Adrenal gland (tissue), 12 donors: Measurements from ENCODE around the gene PIAS3. TPM values are rescaled to one million over a fixed set of nuclear protein-coding genes. Genes with fewer than 3 reads are reported as not detected.

ENCODE experiments used
- DNase-seq, 7 donors: peaks; one replicate each; pipeline ENCODE4 v3.0.0-alpha.2; 2019 to 2020
- H3K27ac ChIP-seq, 5 donors: fragments of 200-600 bp; sonication (generic) in 4 of 5; 1 replicate in 3 of 5; 2 replicates in 2 of 5; pipeline versions ENCODE4 v1.5.1 to v1.8.0; 2016 to 2020; ENCODE audit warnings: mild to moderate bottlenecking in 1 of 5
- H3K27me3 ChIP-seq: fragments of 200-600 bp; 2 replicates; pipeline ENCODE4 v1.8.0; 2021
- H3K36me3 ChIP-seq, 2 donors: fragments of 200-600 bp; replicated peaks in 1 of 2; 1 replicate in 1 of 2; 2 replicates in 1 of 2; pipeline versions ENCODE4 v1.5.1 to v1.8.0; 2018 to 2022
- H3K4me1 ChIP-seq, 2 donors: fragments of 200-600 bp; replicated peaks in 1 of 2; 1 replicate in 1 of 2; 2 replicates in 1 of 2; pipeline versions ENCODE4 v1.5.1 to v1.8.0; 2018 to 2021
- H3K4me3 ChIP-seq, 4 donors: fragments of 200-600 bp; sonication (generic) in 3 of 4; one replicate each; pipeline ENCODE4 v1.5.1; 2016 to 2018
- H3K9me3 ChIP-seq, 3 donors: fragments of 200-600 bp; sonication (generic) in 1 of 3; replicated peaks in 1 of 3; 1 replicate in 2 of 3; 2 replicates in 1 of 3; pipeline versions ENCODE4 v1.5.1 to v1.8.0; 2016 to 2021
- POLR2A ChIP-seq, 2 donors: fragments of 450-650 bp; IDR thresholded peaks; one replicate each; pipeline ENCODE4 v1.6.1; 2017; ENCODE audit warnings: antibody characterized with exemption in 2 of 2, mild to moderate bottlenecking in 2 of 2, moderate library complexity in 1 of 2
- WGBS, 4 donors: extraction: QIAGEN DNeasy Blood & Tissue Kit in 2 of 4; methylation state at CpG; one replicate each; pipeline versions ENCODE4 v1.1.5 to v1.1.7; 2013 to 2017; 5-methylcytosine and 5-hydroxymethylcytosine counted together
- intact Hi-C, 2 donors: fragments of 100-400 bp; cut with DNase I; formaldehyde crosslinking; loops; one replicate each; pipeline versions ENCODE4 v1.14.1 to v1.15.0; 2022 to 2023
- polyA plus RNA-seq, 3 donors: library from polyadenylated mRNA; stranded (reverse); fragments of 200-250 nt in 2 of 3; fragments of 350-450 nt in 1 of 3; fragmentation: Illumina TruSeq in 1 of 3; extraction: RNeasy Lipid Tissue Mini Kit (QIAGEN cat#74804) in 1 of 3; gene quantifications; one replicate each; pipeline ENCODE4 v1.2.3, GENCODE V29; 2013 to 2014
- total RNA-seq, 9 donors: library from RNA; depleted of rRNA in 4 of 9; stranded (reverse); fragments of >200 nt in 4 of 9; fragments of 120-200 nt in 1 of 9; fragmentation: NEBNext Ultra II Directional in 1 of 9; extraction: Animal tissue kit (Norgen Biotek cat#: 25700) in 1 of 9; gene quantifications; one replicate each; pipeline versions ENCODE4 v1.1.0 to v1.2.4, GENCODE V29; 2013 to 2023
- TF ChIP-seq, protein P1 (sequence below), 6 experiments: fragments of 450-650 bp in 4 of 6; fragments of 200-600 bp in 2 of 6; sonication (generic) in 1 of 6; IDR thresholded peaks; 1 replicate in 5 of 6; 2 replicates in 1 of 6; pipeline versions ENCODE4 v1.5.1 to v1.8.0; 2016 to 2021; ENCODE audit warnings: antibody characterized with exemption in 6 of 6, mild to moderate bottlenecking in 2 of 6, moderate library complexity in 1 of 6
- donor health status: healthy with polysubstance abuse.
- donor health status: Bipolar disorder and iron deficiency.
- donor health status: DM: yes; HTN: yes; CAD: no.
- donor health status: DM: no; HTN: no; CAD: no.
- donor health status: DM: no; HTN: no; CAD: no.
- donor health status: DM: yes; HTN: yes; CAD: no.

The PIAS3 gene
- total and polyA plus RNA-seq, 12 donors, result 7.5 to 40.5 (median 22.0) TPM

- Histone ChIP-seq H3K4me3 (no peak overlapping the region), H3K27me3 (no peaks in the 10 kb centered on the region), H3K9me3 (no peaks in the 10 kb centered on the region), H3K4me1 (peaks cover 4 to 15% of the 10 kb centered on the region in 2 donors), H3K36me3 (peaks cover 0 to 62% of the 10 kb centered on the region in 2 donors), H3K27ac (no peak overlapping the region)
- DNase-seq, result no peak
- TF ChIP-seq POLR2A (IDR thresholded peaks at IDR 0.05), result no peak
- TF ChIP-seq, protein P1, sequence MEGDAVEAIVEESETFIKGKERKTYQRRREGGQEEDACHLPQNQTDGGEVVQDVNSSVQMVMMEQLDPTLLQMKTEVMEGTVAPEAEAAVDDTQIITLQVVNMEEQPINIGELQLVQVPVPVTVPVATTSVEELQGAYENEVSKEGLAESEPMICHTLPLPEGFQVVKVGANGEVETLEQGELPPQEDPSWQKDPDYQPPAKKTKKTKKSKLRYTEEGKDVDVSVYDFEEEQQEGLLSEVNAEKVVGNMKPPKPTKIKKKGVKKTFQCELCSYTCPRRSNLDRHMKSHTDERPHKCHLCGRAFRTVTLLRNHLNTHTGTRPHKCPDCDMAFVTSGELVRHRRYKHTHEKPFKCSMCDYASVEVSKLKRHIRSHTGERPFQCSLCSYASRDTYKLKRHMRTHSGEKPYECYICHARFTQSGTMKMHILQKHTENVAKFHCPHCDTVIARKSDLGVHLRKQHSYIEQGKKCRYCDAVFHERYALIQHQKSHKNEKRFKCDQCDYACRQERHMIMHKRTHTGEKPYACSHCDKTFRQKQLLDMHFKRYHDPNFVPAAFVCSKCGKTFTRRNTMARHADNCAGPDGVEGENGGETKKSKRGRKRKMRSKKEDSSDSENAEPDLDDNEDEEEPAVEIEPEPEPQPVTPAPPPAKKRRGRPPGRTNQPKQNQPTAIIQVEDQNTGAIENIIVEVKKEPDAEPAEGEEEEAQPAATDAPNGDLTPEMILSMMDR (IDR thresholded peaks at IDR 0.05), result no peak
- intact Hi-C loops, result loop anchor here in 1 of 2 donors (10.0 kb wide), 1 partner anchor 49 kb away; no protein-coding TSS in a partner anchor
- WGBS, 4 donors, result 77 to 83% (median 79%) methylated on average over 7 of the region's 7 CpGs
Measured at GRCh38 chr1:145855426-145855948, 3.4 kb downstream of the PIAS3 start.

DNA sequence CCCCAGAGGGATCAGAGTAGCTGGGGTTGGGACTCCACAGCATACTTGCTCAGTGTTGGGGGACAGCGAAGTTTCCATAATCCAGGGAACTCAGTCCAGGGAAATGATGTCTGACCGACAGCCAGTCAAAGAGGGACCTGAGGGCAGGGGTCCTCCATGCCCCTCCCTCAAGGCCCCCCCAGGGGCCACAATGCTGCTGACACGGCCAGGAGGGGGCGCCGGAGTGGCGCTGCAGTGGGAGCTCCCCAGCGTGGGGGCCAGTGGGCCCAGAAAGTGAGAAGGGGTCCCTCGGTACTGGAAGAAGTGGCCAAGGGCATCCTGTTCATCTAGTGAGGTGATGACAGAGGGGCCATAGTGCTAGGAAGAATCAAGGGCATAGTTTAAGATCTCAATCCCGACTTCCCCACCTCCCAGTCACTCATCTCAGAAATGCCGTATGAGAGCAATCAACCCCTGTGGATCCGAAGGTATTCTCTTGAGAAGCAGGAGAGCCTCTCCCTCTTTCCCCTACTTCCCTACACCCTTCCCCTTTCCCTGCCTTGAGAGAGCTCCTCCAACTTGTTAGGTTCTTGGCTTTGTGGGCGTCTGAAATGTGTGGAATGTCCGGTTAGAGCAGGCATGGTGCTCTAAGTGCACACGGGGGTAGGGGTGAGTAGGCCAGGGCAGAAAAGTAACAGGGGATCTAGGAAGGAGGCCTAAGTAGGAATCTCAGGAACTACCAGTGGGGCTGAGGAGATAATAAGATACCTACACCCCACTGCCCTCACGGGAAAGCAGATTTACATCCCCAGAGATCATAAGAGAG is 9.3 kb downstream of the PIAS3 start:
- Histone ChIP-seq H3K9me3 (no peaks in the 10 kb centered on the region), H3K27ac (peak overlapping the region in 1 of 5 donors; percentile 68), H3K36me3 (peaks cover 0 to 65% of the 10 kb centered on the region in 2 donors), H3K4me3 (no peak overlapping the region), H3K4me1 (peaks cover 9 to 15% of the 10 kb centered on the region in 2 donors), H3K27me3 (no peaks in the 10 kb centered on the region)
- WGBS, 4 donors, result 73 to 83% (median 77%) methylated on average over 10 to 15 of the region's 15 CpGs
- intact Hi-C loops, result loop anchor here (5.0 to 10.0 kb wide), 3 partner anchors 55 to 163 kb away; no protein-coding TSS in a partner anchor
- TF ChIP-seq, protein P1 (IDR thresholded peaks at IDR 0.05), result no peak
- TF ChIP-seq POLR2A (IDR thresholded peaks at IDR 0.05), result no peak
- peak in 1 of 7 donors; percentile 40 for DNase-seq

- no peak overlapping the region for H3K4me3 ChIP-seq
- no peak for DNase-seq
- no peak overlapping the region for H3K27ac ChIP-seq
- no peaks in the 10 kb centered on the region for H3K9me3 ChIP-seq
- TF ChIP-seq, protein P1 (IDR thresholded peaks at IDR 0.05), result no peak
- no peak for TF ChIP-seq POLR2A (IDR thresholded peaks at IDR 0.05)
- peaks cover 9 to 15% of the 10 kb centered on the region in 2 donors for H3K4me1 ChIP-seq
- no peaks in the 10 kb centered on the region for H3K27me3 ChIP-seq
- intact Hi-C loops, result loop anchor here (5.0 to 10.0 kb wide), 2 partner anchors 127 to 164 kb away; no protein-coding TSS in a partner anchor
- peaks cover 0 to 51% of the 10 kb centered on the region in 2 donors for H3K36me3 ChIP-seq
- 75 to 89% (median 86%) methylated on average over 3 of the region's 3 CpGs for WGBS, 4 donors
Measured at GRCh38 chr1:145847827-145848226, 11.1 kb downstream of the PIAS3 start.

- no peak for TF ChIP-seq POLR2A (IDR thresholded peaks at IDR 0.05)
- TF ChIP-seq, protein P1 (IDR thresholded peaks at IDR 0.05), result peak; percentile 38 to 67 (median 49)
- Histone ChIP-seq H3K27ac (peak overlapping the region in 3 of 5 donors; percentile 37 to 67 (median 63)), H3K4me3 (peak overlapping the region in 2 of 4 donors; percentile 44 to 49), H3K9me3 (no peaks in the 10 kb centered on the region), H3K4me1 (peaks cover 9 to 15% of the 10 kb centered on the region in 2 donors), H3K36me3 (peaks cover 0 to 52% of the 10 kb centered on the region in 2 donors), H3K27me3 (no peaks in the 10 kb centered on the region)
- peak in 1 of 7 donors; percentile 24 for DNase-seq
- intact Hi-C loops, result loop anchor here (5.0 to 10.0 kb wide), 2 partner anchors 129 to 166 kb away; no protein-coding TSS in a partner anchor
- WGBS, 4 donors, result 59 to 82% (median 69%) methylated on average over 3 of the region's 3 CpGs
Measured at GRCh38 chr1:145846201-145846612, 12.7 kb downstream of the PIAS3 start.
